ENCODE data around the gene TBX6. TPM values are rescaled to one million over a fixed set of nuclear protein-coding genes. Genes with fewer than 3 reads are reported as not detected.

The TBX6 gene
- total RNA-seq (2013; cell fraction: nucleolus; rRNA removed): 3.5 and 5.1 TPM in 2 replicates
- total RNA-seq (2014; rRNA removed): 0.40 and 0.44 TPM in 2 replicates
- 0.09 and 0.18 TPM in 2 replicates for total RNA-seq (2014; rRNA removed; fragmentation: Illumina TruSeq; extraction: Trizol)
- total RNA-seq (2021): 0.54 and 1.0 TPM in 2 replicates
- polyA plus RNA-seq (2011; ENCODE audit: low read depth): 0.35 TPM
- polyA plus RNA-seq (2011; rRNA removed): 0.19 and 0.39 TPM in 2 replicates
- 0.49 and 0.57 TPM in 2 replicates for polyA plus RNA-seq (2011; cell fraction: cytosol; rRNA removed)
- polyA plus RNA-seq (2011; cell fraction: nucleus; rRNA removed): 2.5 and 2.6 TPM in 2 replicates
- polyA plus RNA-seq (2012): 1.3 and 1.7 TPM in 2 replicates
- polyA plus RNA-seq (2014; fragmentation: Illumina TruSeq; extraction: Trizol): 0.24 TPM in 1 of 2 replicates, not detected in the other
- not detected for polyA plus RNA-seq (2014; fragmentation: Nextera tagmentation; extraction: Ambion mirVana)
- 0.20 and 0.90 TPM in 2 replicates for polyA plus RNA-seq (2014; rRNA removed)
- polyA plus RNA-seq (2016; fragmentation: Nextera tagmentation; extraction: Ambion mirVana): under 1 TPM; 0.08 to 0.15 TPM
- polyA minus RNA-seq (2011; rRNA and poly(A)+ RNA removed): 1.1 TPM in 1 of 2 replicates, not detected in the other
- polyA minus RNA-seq (2011; cell fraction: cytosol; rRNA and poly(A)+ RNA removed): not detected in 2 replicates
- 1.3 and 1.8 TPM in 2 replicates for polyA minus RNA-seq (2011; cell fraction: nucleus; rRNA and poly(A)+ RNA removed)
- percentile 46 among the genes with signal in this experiment for Bru-seq, nascent RNA
- BruChase-seq, experiment 1, labeled RNA remaining after a 6-hour chase: percentile 41 among the genes with signal in this experiment
- percentile 37 among the genes with signal in this experiment for BruChase-seq, experiment 2, labeled RNA remaining after a 2-hour chase
- long read RNA-seq, experiment 1: 0 reads
- long read RNA-seq, experiment 2: 0 reads

- peaks cover 26% of the 10 kb centered on the region for H3K4me1 ChIP-seq (ENCODE audit: control insufficient read depth, insufficient read depth, low read length)
- TF ChIP-seq IRF5 (IDR thresholded peaks at IDR 0.05; ENCODE audit: borderline replicate concordance) (no peak), ESRRA (IDR thresholded peaks at IDR 0.05; ENCODE audit: low read length) (no peak), GATAD2B (conservative IDR thresholded peaks at IDR 0.05; ENCODE audit: low read depth) (no peak; the same call in 1 of the 2 replicates), RAD51 (IDR thresholded peaks at IDR 0.05) (no peak), ZNF384 (IDR thresholded peaks at IDR 0.05; ENCODE audit: borderline replicate concordance, low read depth, low read length) (no peak), E2F4 (IDR thresholded peaks at IDR 0.05; ENCODE audit: low read depth, low read length) (no peak), STAT1 (conservative IDR thresholded peaks at IDR 0.05) (0 out of 2 replicates have a peak, but pooled peaks have one; percentile 52), BRCA1 (IDR thresholded peaks at IDR 0.05; ENCODE audit: low read depth, low read length) (no peak), SIX5 (IDR thresholded peaks at IDR 0.05; ENCODE audit: low read depth, low read length, severe bottlenecking) (peak; percentile 98), SMAD1 (IDR thresholded peaks at IDR 0.05; ENCODE audit: low read depth, partially characterized antibody) (no peak), NR2F1 (conservative IDR thresholded peaks at IDR 0.05) (peak; percentile 98), YBX1 (IDR thresholded peaks at IDR 0.05) (no peak), MXI1 (IDR thresholded peaks at IDR 0.05; ENCODE audit: low read depth, low read length) (no peak), RCOR1 (conservative IDR thresholded peaks at IDR 0.05; ENCODE audit: low read depth, low read length) (no peak), ETV6 (conservative IDR thresholded peaks at IDR 0.05 in 1 of 2, IDR thresholded peaks at IDR 0.05 in 1 of 2; ENCODE audit: borderline replicate concordance in 1 of 2, low read depth in 1 of 2) (no peak; a peak in 1 of 4 replicates), ZBED1 (IDR thresholded peaks at IDR 0.05; ENCODE audit: borderline replicate concordance) (no peak), SMC3 (IDR thresholded peaks at IDR 0.05; ENCODE audit: borderline replicate concordance, low read length) (peak; percentile 32; the same call in 1 of the 2 replicates)
Observed at GRCh38 chr16:30091474-30092372, at the start of gene TBX6. TSS of gene TBX6 (minus strand) at chr16:30091924. CDS start at chr16:30091193, 731 bp downstream.

More at GRCh38 chr16:30091474-30092372, at the start of gene TBX6:
- ChIA-PET RAD21 (ENCODE audit: unreplicated experiment) (interaction anchor here (0.7 to 3.7 kb wide), 31 partner anchors 16 to 544 kb away, joined by 3 to 42 read pairs (median 4); partner anchors contain the start of genes ALDOA, CORO1A, DCTPP1 and MAPK3), POLR2A (interaction anchor here (0.8 to 5.3 kb wide), 18 partner anchors 12 to 558 kb away, joined by 3 to 59 read pairs (median 4); partner anchors contain the start of genes ALDOA, CORO1A, DCTPP1 and PPP4C), SMC1A (ENCODE audit: uncharacterized antibody, unreplicated experiment) (interaction anchor here (0.6 to 3.5 kb wide), 24 partner anchors 10 to 606 kb away, joined by 3 to 30 read pairs (median 4); partner anchors contain the start of genes ALDOA, CORO1A, DCTPP1 and PRR14), CTCF (interaction anchor here (0.6 to 6.8 kb wide), 49 partner anchors 9 to 605 kb away, joined by 3 to 77 read pairs (median 4); partner anchors contain the start of genes ALDOA, CD2BP2, CORO1A and DCTPP1)
- intact Hi-C loops (cut with micrococcal nuclease; ENCODE audit: unreplicated experiment): loop anchor here (5.0 to 10.0 kb wide), 2 partner anchors 263 to 316 kb away; partner anchors contain the start of genes CD2BP2 and ZNF771
- FAIRE-seq (peak; percentile 86), ATAC-seq (peak; percentile 88), DNase-seq (ENCODE audit: low read depth, low spot score) (peak; percentile 64)
- Histone ChIP-seq H3K79me2 (ENCODE audit: control insufficient read depth, insufficient read depth, low read length) (peaks cover 2% of the 10 kb centered on the region; the same call in 1 of the 2 replicates), H2AFZ (ENCODE audit: control insufficient read depth, low read depth, low read length) (peak within 1 kb of the TSS; percentile 97), H3K36me3 (ENCODE audit: control insufficient read depth in 2 of 2, insufficient read depth in 2 of 2, low read length in 1 of 2) (no peaks in the 10 kb centered on the region; a peak in 1 of 4 replicates), H3K4me2 (ENCODE audit: control insufficient read depth, insufficient read depth) (peak within 1 kb of the TSS; percentile 97), H3K27ac (ENCODE audit: control insufficient read depth, insufficient read depth) (peak within 1 kb of the TSS; percentile 88), H3K4me3 (peak within 1 kb of the TSS; percentile 72), H3K9me3 (replicated peaks; ENCODE audit: control insufficient read depth, insufficient read depth, low read length) (peaks cover 1% of the 10 kb centered on the region; the same call in 1 of the 3 replicates), H3K27me3 (replicated peaks in 1 of 2; ENCODE audit: control insufficient read depth in 2 of 2, insufficient read depth in 2 of 2, low read length in 1 of 2) (no peaks in the 10 kb centered on the region), H3K9ac (ENCODE audit: control insufficient read depth, insufficient read depth, low read length) (peak within 1 kb of the TSS; percentile 92), H4K20me1 (ENCODE audit: control insufficient read depth, insufficient read depth) (no peaks in the 10 kb centered on the region)
- 2% methylated on average over 75 of the region's 76 CpGs for WGBS (ENCODE audit: insufficient coverage, insufficient replicate concordance, low lambda C conversion rate, missing lambda C conversion rate)
- BruUV-seq (replicated peaks): no TSS peak
- in situ Hi-C loops (cut with MboI): loop anchor here (5.0 to 25.0 kb wide), 2 partner anchors 316 to 1796 kb away; partner anchors contain the start of gene ZNF771

Data from GM12878 (cell line).